GM13976 (cell line): Measurements from ENCODE around the gene LAGE3.

Source experiments
- DNase-seq: peaks from one replicate; pipeline ENCODE4 v3.0.0; 2012; ENCODE audit warnings: low spot score
- in situ Hi-C: fragments of 300-500 bp; cut with MboI; formaldehyde crosslinking; loops from one replicate; pipeline ENCODE4 v1.12.0; 2022; ENCODE audit warnings: low sequenced_read_pairs, mixed read lengths, inconsistent platforms; ENCODE audit not compliant: unreplicated experiment
- TF ChIP-seq, protein P1 (sequence below): IDR thresholded peaks from 2 replicates; pipeline ENCODE4 v1.5.1; 2012; ENCODE audit warnings: borderline replicate concordance, mild to moderate bottlenecking; ENCODE audit not compliant: insufficient read depth; ENCODE audit errors: extremely low read depth, missing control alignments, control extremely low read depth

The LAGE3 gene

DNA sequence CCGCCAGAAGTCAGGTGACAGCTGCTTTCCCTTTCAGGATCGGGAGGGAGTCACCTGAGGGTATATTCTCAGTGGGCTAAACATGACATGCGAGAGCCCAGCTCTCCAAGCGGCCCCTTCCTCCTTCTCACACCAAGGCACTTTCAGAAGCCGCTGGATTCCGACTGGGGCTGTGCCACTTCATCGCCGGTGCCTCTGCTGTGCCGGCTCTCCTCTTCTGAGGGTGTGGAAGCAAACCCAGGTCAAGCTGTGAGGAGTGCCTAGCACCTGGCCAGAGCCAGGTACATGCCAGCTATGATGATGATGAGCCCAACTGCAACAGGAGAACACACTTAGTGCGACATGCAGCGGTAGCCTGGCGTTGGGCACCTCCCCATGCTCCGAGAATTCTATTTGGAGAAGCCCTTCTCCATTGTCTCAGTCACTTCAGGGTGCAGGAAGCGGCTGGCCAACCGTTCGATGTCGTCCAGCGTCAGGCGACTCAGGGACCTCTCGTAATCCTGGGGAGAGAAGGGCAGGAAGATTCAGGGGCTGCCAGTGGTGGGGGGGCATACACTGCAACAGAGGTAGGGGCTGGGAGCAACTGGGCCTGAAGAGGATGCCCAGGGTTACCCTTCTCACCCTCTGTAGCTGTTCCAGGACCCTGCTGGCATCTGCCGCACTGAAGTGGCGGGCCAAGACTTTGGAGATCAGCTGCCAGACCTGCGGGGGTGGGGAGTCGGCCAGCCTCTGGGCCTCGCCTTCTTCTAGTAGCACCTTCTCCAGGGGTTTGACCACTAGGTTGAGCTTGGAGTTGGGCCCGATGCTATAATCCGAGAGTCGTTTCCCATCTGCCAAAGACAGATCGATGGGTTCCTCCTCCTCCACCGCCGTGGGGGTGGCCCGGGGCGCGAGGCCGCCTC is 6.3 kb upstream of the LAGE3 start:
- TF ChIP-seq, protein P1, sequence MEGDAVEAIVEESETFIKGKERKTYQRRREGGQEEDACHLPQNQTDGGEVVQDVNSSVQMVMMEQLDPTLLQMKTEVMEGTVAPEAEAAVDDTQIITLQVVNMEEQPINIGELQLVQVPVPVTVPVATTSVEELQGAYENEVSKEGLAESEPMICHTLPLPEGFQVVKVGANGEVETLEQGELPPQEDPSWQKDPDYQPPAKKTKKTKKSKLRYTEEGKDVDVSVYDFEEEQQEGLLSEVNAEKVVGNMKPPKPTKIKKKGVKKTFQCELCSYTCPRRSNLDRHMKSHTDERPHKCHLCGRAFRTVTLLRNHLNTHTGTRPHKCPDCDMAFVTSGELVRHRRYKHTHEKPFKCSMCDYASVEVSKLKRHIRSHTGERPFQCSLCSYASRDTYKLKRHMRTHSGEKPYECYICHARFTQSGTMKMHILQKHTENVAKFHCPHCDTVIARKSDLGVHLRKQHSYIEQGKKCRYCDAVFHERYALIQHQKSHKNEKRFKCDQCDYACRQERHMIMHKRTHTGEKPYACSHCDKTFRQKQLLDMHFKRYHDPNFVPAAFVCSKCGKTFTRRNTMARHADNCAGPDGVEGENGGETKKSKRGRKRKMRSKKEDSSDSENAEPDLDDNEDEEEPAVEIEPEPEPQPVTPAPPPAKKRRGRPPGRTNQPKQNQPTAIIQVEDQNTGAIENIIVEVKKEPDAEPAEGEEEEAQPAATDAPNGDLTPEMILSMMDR, result no peak
- in situ Hi-C loops, result no loop called here
- DNase-seq, result no peak

DNA sequence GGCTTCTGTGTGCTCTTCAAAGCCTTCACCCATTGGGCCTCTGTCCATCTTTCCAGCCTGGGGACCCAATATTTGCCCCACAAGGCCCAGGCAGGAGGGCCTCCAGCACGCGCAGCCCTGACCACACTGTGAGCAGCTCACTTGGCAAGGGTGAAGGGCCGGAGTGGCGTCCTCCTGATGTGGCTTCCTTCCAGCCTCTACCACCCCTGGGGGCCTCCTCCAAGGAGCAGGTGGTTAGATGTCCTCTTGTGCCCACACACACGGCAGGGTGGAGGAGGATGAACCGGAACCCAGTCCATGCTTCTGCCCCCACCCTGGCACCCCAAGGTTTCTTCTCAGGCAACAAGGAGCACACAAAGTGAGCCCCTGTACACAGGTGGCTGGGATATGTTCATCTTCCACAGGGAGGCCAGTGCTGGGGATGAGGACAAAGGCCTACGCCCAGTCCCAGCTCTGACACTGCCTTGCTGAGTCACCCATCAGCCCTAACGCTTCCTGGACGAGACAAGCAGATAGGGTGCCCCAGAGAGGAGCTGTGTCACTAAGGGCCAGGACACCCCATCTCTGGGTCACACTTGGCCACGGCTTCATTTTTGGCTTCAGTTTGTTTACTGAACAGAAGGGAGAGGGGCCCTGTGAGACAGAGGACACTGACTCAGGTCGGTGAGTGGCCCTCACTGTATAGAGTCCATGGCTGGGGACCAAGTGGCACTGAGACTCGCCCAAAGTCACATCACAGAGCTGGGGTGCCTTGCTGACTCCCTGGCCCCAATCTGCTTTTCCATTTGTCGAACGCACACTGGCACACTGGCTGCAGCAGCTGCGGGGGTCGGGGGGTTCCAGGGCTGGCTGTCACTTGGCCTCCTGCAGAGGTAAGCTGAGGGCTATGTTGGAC is 5.4 kb upstream of the LAGE3 start:
- TF ChIP-seq, protein P1, result no peak
- no peak for DNase-seq
- in situ Hi-C loops, result no loop called here

DNA sequence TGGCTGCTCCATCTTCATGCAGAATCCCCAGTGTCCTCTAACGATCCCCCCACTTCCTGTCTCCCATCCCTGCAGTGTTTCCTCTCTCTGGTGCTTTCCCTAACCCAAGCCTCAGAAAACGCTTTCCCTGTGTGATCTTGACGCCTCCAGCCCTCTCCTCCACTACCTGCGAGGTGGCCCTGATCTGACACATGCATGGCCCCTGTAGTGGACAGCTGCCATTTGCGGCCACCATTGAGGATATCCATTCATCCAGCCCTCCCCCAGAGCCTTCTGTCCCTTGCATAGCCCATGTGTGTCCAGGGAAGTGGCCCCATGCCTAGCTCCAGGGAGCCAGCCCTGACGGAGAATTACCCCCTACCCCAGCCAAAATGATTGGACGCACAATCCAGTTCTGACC is 4.2 kb upstream of the LAGE3 start:
- no peak for DNase-seq
- in situ Hi-C loops, result no loop called here
- TF ChIP-seq, protein P1, result no peak

DNA sequence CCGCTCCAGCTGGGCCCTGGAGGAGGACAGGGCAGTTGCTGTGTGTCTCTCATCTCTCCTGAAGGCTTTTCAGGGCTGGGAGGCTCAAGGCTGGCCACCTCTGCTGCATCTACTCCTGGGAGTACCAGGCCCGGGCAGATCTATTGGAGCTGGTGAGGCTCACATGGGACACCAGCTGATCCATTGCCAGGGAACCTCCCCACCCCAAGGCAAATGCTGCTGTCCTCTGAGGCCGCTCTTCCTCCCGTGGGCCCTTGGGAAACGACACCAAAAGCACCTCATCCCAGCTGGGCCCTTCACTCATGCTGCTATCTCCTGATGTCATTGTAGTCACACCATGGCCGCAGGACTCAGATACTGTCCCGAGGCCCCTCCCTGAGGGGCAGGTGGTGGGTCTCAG is 3.7 kb upstream of the LAGE3 start:
- TF ChIP-seq, protein P1, result no peak
- no peak for DNase-seq
- in situ Hi-C loops, result no loop called here

DNA sequence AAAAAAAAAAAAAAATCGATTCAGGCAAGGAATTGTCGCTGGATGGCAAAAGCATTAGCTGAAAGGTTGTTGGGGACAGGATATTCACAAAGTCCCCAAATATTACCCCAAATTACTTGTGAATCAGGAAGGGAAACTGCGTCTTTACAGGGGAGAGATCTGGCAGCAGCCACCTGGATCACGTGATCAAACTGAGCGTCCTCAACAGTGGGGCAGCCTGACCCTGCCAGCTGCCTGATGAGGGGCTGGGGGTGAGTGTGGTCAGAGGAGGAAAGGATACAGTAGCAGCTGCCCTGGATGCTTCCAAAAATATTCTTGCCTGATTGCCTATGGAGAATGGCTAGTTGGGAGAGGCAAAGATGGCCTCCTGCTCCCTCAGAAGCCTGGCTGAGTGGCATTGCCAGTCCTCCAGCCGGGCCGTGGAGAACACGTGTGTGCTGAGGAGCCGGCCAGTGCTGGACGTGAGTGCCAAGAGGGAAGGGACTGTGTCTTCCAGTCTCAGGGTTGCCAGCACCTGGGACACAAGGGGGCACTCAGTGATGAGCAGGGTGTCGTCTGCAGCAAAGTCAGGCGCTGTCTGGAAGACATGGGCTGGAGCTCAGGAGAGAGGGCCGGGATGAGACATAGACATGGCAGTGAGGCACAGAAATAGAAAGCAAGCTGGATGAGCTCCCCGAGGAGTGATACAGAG is 3.0 kb upstream of the LAGE3 start:
- no peak for DNase-seq
- TF ChIP-seq, protein P1, result no peak
- in situ Hi-C loops, result no loop called here

DNA sequence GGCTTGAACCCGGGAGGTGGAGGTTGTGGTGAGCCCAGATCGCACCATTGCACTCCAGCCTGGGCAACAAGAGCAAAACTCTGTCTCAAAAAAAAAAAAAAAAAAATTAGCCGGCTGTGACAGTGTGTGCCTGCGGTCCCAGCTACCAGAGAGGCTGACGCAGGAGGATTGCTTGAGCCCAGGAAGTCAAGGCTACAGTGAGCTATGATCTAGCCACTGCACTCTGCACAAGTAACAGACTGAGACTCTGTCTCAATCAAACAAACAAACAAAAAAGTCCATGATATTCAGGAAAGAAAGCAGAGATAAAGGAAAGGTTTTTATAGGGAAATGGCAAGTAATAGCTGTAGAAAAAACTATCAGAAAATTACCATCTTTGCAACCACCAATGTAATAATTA is 2.1 kb upstream of the LAGE3 start:
- no peak for DNase-seq
- TF ChIP-seq, protein P1, result no peak
- in situ Hi-C loops, result no loop called here
